ENCODE data around the gene KSR2. TPM values are rescaled to one million over a fixed set of nuclear protein-coding genes. Genes with fewer than 3 reads are reported as not detected.

KSR2 gene
- total RNA-seq, 1 donor from 2014 or later: not detected

- Mint-ChIP-seq H3K4me1 (ENCODE audit: low read depth) (no peaks in the 10 kb centered on the region), H3K27ac (ENCODE audit: unreplicated experiment) (no peak overlapping the region), H3K27me3 (ENCODE audit: low read depth) (peaks cover 14% of the 10 kb centered on the region), H3K9me3 (ENCODE audit: low read depth) (peaks cover 8% of the 10 kb centered on the region), H3K4me3 (ENCODE audit: unreplicated experiment) (no peak overlapping the region), H3K36me3 (ENCODE audit: low read depth) (no peaks in the 10 kb centered on the region)
- DNase-seq (ENCODE audit: low spot score): no peak
- TF ChIP-seq CTCF (IDR thresholded peaks at IDR 0.05): no peak
Observed at GRCh38 chr12:117540011-117540410, 428.8 kb downstream of the KSR2 start.

- no peak for TF ChIP-seq CTCF (IDR thresholded peaks at IDR 0.05)
- Mint-ChIP-seq H3K36me3 (ENCODE audit: low read depth) (no peaks in the 10 kb centered on the region), H3K4me1 (ENCODE audit: low read depth) (no peaks in the 10 kb centered on the region), H3K4me3 (ENCODE audit: unreplicated experiment) (no peak overlapping the region), H3K9me3 (ENCODE audit: low read depth) (peaks cover 4% of the 10 kb centered on the region), H3K27ac (ENCODE audit: unreplicated experiment) (no peak overlapping the region), H3K27me3 (ENCODE audit: low read depth) (peaks cover 16% of the 10 kb centered on the region)
- no peak for DNase-seq (ENCODE audit: low spot score)
Observed at GRCh38 chr12:117538926-117539325, 429.9 kb downstream of the KSR2 start.

GRCh38 chr12:117538032-117538690 lies 430.6 kb downstream of the KSR2 start:
- no peaks in the 10 kb centered on the region for H3K9me3 Mint-ChIP-seq (ENCODE audit: low read depth)
- H3K36me3 Mint-ChIP-seq (ENCODE audit: low read depth): no peaks in the 10 kb centered on the region
- no peak for TF ChIP-seq CTCF (IDR thresholded peaks at IDR 0.05)
- H3K4me3 Mint-ChIP-seq (ENCODE audit: unreplicated experiment): no peak overlapping the region
- no peak for DNase-seq (ENCODE audit: low spot score)
- H3K4me1 Mint-ChIP-seq (ENCODE audit: low read depth): no peaks in the 10 kb centered on the region
- peaks cover 16% of the 10 kb centered on the region for H3K27me3 Mint-ChIP-seq (ENCODE audit: low read depth)
- H3K27ac Mint-ChIP-seq (ENCODE audit: unreplicated experiment): no peak overlapping the region

DNA sequence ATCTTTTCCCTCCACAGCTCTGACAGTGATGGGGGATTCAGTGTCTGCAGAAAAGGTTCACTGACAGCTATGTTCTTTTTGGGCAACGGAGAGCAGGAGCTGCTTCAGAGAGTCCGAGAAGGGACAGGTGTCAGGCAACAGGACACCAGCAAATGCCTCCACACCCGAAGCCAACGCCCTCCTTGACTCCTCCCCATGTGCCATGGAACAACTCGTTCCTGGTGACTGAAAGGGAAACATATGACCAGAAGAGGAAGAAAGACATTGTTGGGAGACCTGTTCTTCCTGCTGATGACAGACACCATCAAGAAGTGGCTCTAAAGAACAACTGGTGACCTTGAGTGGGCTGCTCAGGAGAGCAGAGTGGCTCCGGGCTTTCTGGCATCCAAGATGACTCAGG lies 435.1 kb downstream of the KSR2 start:
- no peak for TF ChIP-seq CTCF (IDR thresholded peaks at IDR 0.05)
- H3K27me3 Mint-ChIP-seq (ENCODE audit: low read depth): peaks cover 21% of the 10 kb centered on the region
- no peak overlapping the region for H3K4me3 Mint-ChIP-seq (ENCODE audit: unreplicated experiment)
- no peaks in the 10 kb centered on the region for H3K4me1 Mint-ChIP-seq (ENCODE audit: low read depth)
- peaks cover 3% of the 10 kb centered on the region for H3K9me3 Mint-ChIP-seq (ENCODE audit: low read depth)
- no peak overlapping the region for H3K27ac Mint-ChIP-seq (ENCODE audit: unreplicated experiment)
- no peaks in the 10 kb centered on the region for H3K36me3 Mint-ChIP-seq (ENCODE audit: low read depth)
- DNase-seq (ENCODE audit: low spot score): no peak

DNA sequence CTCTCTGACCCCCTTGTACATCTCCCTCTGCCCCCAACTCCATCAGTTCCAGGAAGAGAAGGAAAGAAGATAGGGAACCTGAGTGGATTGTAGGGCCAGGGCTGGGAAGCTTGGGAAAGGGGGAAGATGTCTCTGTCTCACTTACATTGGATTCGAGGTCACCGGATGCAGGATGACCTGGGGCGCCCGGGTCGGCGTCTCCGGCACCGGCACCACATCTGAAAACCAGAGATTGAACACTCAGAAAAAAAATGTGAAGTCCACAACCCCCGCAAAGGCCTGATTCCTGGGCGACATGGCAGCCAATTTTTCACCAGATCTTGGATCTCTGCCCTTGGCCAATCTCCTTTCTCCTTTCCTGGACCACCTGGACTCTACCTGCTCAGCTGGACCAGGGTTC lies 438.0 kb downstream of the KSR2 start:
- H3K9me3 Mint-ChIP-seq (ENCODE audit: low read depth): peaks cover 3% of the 10 kb centered on the region
- H3K4me3 Mint-ChIP-seq (ENCODE audit: unreplicated experiment): no peak overlapping the region
- no peak for TF ChIP-seq CTCF (IDR thresholded peaks at IDR 0.05)
- H3K27ac Mint-ChIP-seq (ENCODE audit: unreplicated experiment): no peak overlapping the region
- H3K27me3 Mint-ChIP-seq (ENCODE audit: low read depth): peaks cover 28% of the 10 kb centered on the region
- H3K4me1 Mint-ChIP-seq (ENCODE audit: low read depth): no peaks in the 10 kb centered on the region
- no peaks in the 10 kb centered on the region for H3K36me3 Mint-ChIP-seq (ENCODE audit: low read depth)
- no peak for DNase-seq (ENCODE audit: low spot score)
